Endometrial microvascular endothelial cells (primary cell): ENCODE results near the gene SERINC2. TPM values are rescaled to one million over a fixed set of nuclear protein-coding genes. Genes with fewer than 3 reads are reported as not detected.
"Not testable (repeated sequence)": the region's sequence is repeated elsewhere in the genome, so short reads cannot be mapped to it uniquely, and the experiment has no call there.

Experiments used
- in situ Hi-C: cut with HindIII; loops from 2 replicates; pipeline ENCODE4 v1.10.0; 2017; ENCODE audit warnings: low sequenced_read_pairs, low pct_unique_long_range_greater_than_20kb; ENCODE audit errors: inconsistent ontology term
- total RNA-seq: library from RNA; depleted of rRNA; stranded (reverse); fragments of >200 nt; gene quantifications from one replicate; pipeline ENCODE4 v1.2.3, GENCODE V29; 2015; ENCODE audit errors: inconsistent ontology term

Gene SERINC2
- total RNA-seq, 1 donor from 2014 or later = 10.0 TPM

- in situ Hi-C loops = no loop called here
These were observed 65.2 kb downstream of the SERINC2 start for GRCh38 chr1:31478167-31478566.

GRCh38 chr1:31479811-31480210 lies 66.8 kb downstream of the SERINC2 start:
- in situ Hi-C loops = no loop called here

DNA sequence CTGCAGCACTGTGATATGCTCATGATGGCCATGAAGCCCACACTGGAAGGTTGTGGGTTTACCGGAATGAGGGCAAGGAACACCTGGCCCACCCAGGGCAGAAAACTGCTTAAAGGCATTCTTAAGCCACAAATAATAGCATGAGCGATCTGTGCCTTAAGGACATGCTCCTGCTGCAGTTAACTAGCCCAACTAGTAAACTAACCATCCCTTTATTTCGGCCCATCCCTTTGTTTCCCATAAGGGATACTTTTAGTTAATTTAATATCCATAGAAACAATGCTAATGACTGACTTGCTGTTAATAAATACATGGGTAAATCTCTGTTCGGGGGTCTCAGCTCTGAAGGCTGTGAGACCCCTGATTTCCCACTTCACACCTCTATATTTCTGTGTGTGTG lies 67.4 kb downstream of the SERINC2 start:
- in situ Hi-C loops = not testable (repeated sequence)

GRCh38 chr1:31482482-31483011 lies 69.5 kb downstream of the SERINC2 start:
- in situ Hi-C loops = no loop called here

DNA sequence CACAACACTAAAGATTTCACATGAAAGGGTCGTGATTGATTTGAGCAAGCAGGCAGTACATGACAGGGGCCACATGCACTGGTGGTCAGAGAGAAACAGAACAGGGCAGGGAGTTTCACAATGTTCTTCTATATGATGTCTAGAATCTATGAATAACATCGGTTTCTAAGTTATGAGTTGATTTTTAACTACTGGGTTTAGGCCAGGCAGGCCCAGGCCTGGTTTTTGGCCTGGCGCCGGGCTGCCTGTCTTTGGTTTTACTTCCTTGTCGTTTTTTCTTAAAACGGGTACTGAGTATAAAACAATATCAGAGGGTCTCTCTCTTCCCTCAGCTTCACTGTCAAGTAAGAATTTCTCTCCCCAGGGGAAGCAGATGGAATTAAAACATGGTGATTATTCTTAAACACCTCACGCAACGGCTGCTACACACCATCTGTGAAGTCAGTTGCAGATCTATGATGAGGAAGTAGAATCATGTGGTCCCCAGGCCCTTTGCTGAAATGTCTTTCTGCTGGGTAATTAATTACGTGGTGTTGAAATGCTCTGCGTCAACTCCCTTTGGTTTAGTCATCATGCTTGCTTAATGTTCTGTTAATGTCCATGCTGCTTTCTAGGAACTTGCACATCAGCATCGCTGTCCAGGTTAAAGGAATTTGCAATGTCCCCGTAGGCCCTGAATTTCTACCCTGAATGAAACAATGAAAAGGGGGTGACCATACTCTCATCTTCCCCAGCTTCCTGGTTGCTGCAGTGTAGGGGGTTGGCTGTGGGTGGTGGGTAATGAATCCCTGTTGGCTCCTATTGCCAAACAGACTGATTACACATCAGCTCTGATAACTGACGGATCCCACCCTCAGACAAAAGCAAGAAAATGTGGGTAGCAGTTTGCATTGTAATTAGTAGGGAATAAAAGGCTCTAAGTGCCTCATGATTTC lies 70.3 kb downstream of the SERINC2 start:
- in situ Hi-C loops = no loop called here

Other genes with a start within 250 kb of the SERINC2 start
- gene NKAIN1, start 173.3 kb upstream of the SERINC2 start, total RNA-seq = not detected
- 131 TPM for gene SNRNP40, start 116.4 kb upstream of the SERINC2 start, total RNA-seq
- gene ZCCHC17, start 116.2 kb upstream of the SERINC2 start, total RNA-seq = 31.9 TPM
- not detected for gene FABP3, start 40.1 kb upstream of the SERINC2 start, total RNA-seq
- gene TINAGL1, start 163.3 kb downstream of the SERINC2 start, total RNA-seq = 986 TPM
- gene HCRTR1, start 204.5 kb downstream of the SERINC2 start, total RNA-seq = not detected
- 126 TPM for gene PEF1, start 231.7 kb downstream of the SERINC2 start, total RNA-seq